GM18526 (cell line): ENCODE results near the gene RREB1.

ENCODE experiments used
- POLR2A ChIP-seq: IDR thresholded peaks from 3 replicates; pipeline ENCODE4 v1.6.1; 2011; ENCODE audit not compliant: insufficient read length; ENCODE audit errors: extremely low read depth

RREB1 gene

DNA sequence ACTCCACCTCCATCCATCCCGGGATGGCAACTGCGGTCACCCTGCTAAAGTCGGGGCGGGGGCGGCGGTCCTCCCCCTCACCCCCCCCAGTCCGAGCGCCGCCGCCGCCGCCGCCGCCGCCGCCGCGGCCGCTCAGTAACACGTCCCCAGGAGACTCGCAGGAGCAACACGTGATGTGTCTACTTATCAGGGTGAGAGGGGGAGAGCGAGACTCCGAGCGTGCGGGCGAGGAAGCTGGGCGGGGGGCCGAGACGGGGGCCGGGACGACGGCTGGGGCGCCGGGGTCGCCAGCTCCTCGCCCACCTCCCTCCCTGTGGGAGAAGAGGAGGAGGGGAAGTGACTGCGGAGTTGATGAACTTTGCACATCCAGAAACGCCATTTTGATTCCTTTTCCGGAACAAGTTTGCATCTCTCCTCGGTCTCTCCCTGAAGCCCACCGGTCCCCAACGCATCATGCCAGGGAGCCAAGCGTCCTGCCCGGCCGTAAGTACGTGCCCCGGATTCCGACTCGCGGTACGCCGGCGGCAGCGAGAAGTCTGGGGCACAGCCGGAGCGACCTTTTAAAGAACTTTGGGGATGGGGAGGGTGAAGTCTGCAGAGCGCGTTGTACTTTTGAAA is at the start of gene RREB1:
Gene RREB1, plus strand, starts transcription at position 384 of the 618 bp plus-strand sequence. CDS start 73,951 bp downstream, outside the sequence.
- TF ChIP-seq POLR2A: peak; percentile 55

- TF ChIP-seq POLR2A: no peak
These were observed 49.4 kb upstream of the RREB1 start for GRCh38 chr6:7058250-7058923.

GRCh38 chr6:7060769-7061516 is 46.8 kb upstream of the RREB1 start:
- no peak for TF ChIP-seq POLR2A

- no peak for TF ChIP-seq POLR2A
These were observed 45.2 kb upstream of the RREB1 start for GRCh38 chr6:7062451-7063162.

- TF ChIP-seq POLR2A: no peak
These were observed 40.5 kb upstream of the RREB1 start for GRCh38 chr6:7067305-7067704.

DNA sequence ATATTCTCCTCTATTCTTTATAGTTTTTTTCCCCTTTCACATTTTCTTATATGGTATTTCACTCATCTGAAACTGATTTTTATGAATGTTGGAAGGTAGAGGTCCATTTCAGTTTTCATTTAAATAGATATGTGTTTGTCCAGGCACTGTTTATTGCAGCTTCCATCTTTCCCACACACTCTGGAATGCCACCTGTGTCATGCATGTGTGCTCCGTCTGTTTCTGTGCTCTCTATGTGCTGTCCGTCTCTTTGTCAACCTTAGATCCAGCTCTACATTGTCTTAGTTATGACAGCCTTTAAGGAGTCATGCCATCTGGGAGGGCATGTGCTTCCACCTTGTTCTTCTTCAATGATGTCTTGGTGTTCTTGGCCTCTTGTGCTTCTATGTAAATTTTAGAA is 36.4 kb upstream of the RREB1 start:
- TF ChIP-seq POLR2A: no peak

GRCh38 chr6:7073082-7073820 is 34.5 kb upstream of the RREB1 start:
- TF ChIP-seq POLR2A: no peak

DNA sequence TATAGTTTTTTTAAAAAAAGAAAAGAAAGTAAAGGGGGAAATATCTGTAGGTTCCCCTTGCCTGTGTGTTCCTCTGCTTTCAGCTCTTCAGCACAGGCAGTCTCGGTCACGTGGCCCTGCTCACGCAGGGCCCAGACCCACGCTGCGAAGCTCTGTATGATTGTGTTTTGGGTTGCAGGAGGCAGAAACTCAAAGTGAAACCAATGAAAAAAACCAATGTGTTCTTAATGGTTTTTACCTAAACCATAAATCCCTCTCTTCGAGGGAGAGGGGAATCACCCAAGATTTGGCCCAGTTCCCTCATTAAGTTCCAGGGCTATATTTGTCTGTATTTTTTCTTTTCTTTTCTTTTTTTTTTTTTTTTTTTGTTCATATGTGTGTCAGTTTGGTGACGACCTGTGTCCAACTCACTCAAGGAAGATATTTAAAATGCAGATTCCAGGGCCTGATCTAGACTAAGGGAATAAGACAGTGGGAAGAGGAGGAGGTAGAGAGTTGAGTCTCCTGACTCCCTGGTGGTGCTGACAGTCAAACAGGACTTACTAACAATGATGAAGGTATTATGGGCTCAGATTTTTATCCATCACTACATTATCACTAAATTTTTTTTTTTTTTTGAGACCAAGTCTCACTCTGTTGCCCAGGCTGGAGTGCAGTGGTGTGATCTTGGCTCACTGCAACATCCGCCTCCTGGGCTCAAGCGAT is 33.8 kb upstream of the RREB1 start:
- no peak for TF ChIP-seq POLR2A

DNA sequence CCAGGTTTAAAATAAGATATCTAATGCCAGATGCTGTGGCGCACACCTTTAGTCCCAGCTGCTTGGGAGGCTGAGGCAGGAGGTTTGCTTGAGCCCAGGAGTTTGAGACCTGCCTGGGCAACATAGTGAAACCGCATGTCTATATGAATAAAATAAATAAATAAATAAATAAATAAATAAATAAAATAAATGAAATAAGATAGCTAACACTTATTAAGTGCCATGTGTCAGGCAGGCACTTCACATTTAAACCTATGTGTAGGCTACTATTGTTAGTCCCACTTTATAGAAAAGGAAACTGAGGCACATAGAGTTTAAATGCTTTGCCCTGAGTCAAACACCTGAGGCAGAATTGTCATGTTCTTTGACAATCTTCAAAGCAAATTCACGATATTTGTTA is 32.9 kb upstream of the RREB1 start:
- TF ChIP-seq POLR2A: no peak

- TF ChIP-seq POLR2A: no peak
These were observed 32.3 kb upstream of the RREB1 start for GRCh38 chr6:7075341-7076000.

- TF ChIP-seq POLR2A: no peak
These were observed 29.9 kb upstream of the RREB1 start for GRCh38 chr6:7077856-7078255.

DNA sequence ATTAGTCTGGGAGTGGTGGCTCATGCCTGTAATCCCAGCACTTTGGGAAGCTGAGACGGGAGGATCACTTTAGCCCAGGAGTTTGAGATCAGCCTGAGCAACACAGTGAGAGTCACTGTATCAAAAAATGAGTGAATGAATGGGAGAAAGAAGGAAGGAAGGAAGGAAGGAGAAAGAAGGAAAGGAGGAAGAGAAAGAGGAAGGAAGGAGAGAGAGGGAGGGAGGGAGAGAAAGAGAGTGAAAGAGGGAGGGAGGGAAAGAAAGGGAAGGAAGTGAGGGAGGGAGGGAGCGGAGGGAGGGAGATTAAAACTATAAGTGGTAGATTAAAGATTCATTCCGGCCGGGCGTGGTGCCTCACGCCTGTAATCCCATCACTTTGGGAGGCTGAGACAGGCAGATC is 28.9 kb upstream of the RREB1 start:
- no peak for TF ChIP-seq POLR2A

DNA sequence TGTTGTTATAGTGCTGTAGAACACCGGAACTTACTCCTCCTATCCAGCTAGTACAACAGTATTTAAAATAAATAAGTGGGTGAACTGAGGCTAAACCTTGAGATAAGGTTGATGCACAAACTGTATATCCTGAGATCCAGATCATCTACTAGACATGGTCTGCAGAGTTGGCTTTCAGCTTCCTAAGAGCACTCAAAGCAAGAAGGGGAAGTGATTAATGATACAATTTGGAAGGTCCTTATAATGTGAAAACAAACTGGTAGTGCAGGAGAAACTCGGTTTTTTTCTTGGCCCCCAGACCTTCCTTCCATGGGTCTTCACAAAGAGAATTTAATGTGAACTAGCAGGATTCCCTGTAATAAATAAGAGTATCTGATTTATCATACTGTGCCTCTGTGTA is 27.4 kb upstream of the RREB1 start:
- TF ChIP-seq POLR2A: no peak

DNA sequence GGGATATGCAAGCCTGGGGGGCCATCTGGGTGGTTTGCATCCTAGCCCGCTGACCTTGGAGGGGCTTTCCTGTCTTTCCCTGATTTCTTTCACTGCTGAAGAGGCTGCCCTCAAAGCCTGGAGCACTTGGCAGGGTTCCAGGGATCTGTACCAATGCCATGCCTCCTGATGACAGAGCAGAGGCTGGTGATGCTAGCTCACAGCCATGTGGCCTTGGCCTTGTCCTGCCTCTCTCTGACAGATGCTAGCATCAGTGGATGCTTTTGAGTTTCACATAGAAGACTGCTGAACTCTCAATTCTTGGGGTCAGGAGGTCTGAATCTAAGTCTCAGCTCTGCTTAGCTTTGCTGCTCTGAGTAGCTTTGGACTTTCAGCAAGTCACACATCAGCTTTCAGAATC is 21.9 kb upstream of the RREB1 start:
- no peak for TF ChIP-seq POLR2A
